ENCODE measurements around the gene DAP3.
"Not testable (repeated sequence)": the region's sequence is repeated elsewhere in the genome, so short reads cannot be mapped to it uniquely, and the experiment has no call there.

The DAP3 gene

GRCh38 chr1:155725142-155725541 is 36.3 kb downstream of the DAP3 start:
- FAIRE-seq, result no peak

- no peak for FAIRE-seq
Observed at GRCh38 chr1:155729031-155729898, 40.4 kb downstream of the DAP3 start.

- no peak for FAIRE-seq
Observed at GRCh38 chr1:155740995-155741394, 52.1 kb downstream of the DAP3 start.

- FAIRE-seq, result no peak
Observed at GRCh38 chr1:155741908-155742307, 53.0 kb downstream of the DAP3 start.

- FAIRE-seq, result no peak
Observed at GRCh38 chr1:155744711-155745283, 55.9 kb downstream of the DAP3 start.

GRCh38 chr1:155745284-155746228 is 56.7 kb downstream of the DAP3 start:
- not testable (repeated sequence) for FAIRE-seq

GRCh38 chr1:155747586-155747985 is 58.7 kb downstream of the DAP3 start:
- not testable (repeated sequence) for FAIRE-seq

GRCh38 chr1:155748141-155748540 is 59.2 kb downstream of the DAP3 start:
- not testable (repeated sequence) for FAIRE-seq

- not testable (repeated sequence) for FAIRE-seq
Observed at GRCh38 chr1:155759017-155759416, 70.1 kb downstream of the DAP3 start.

- no peak for FAIRE-seq
Observed at GRCh38 chr1:155759966-155760630, 71.2 kb downstream of the DAP3 start.

GRCh38 chr1:155760751-155761475 is 72.0 kb downstream of the DAP3 start:
- no peak for FAIRE-seq

- no peak for FAIRE-seq
Observed at GRCh38 chr1:155761736-155762405, 73.0 kb downstream of the DAP3 start.

- not testable (repeated sequence) for FAIRE-seq
Observed at GRCh38 chr1:155763090-155763815, 74.4 kb downstream of the DAP3 start.

GRCh38 chr1:155763989-155764388 is 75.1 kb downstream of the DAP3 start:
- FAIRE-seq, result not testable (repeated sequence)

GRCh38 chr1:155767399-155767989 is 78.6 kb downstream of the DAP3 start:
- not testable (repeated sequence) for FAIRE-seq

- FAIRE-seq, result no peak
Observed at GRCh38 chr1:155769257-155769656, 80.4 kb downstream of the DAP3 start.

- no peak for FAIRE-seq
Observed at GRCh38 chr1:155773221-155773620, 84.3 kb downstream of the DAP3 start.

- FAIRE-seq, result no peak
Observed at GRCh38 chr1:155776414-155776813, 87.5 kb downstream of the DAP3 start.

GRCh38 chr1:155777582-155777981 is 88.7 kb downstream of the DAP3 start:
- FAIRE-seq, result no peak

All from islet of Langerhans (tissue), 1 donor.